CD4-positive, alpha-beta memory T cell (primary cell): ENCODE results near the gene SPAG16. TPM values are rescaled to one million over a fixed set of nuclear protein-coding genes. Genes with fewer than 3 reads are reported as not detected.

Source experiments
- CTCF ChIA-PET: fragments of 350-600 bp; sonication (Branson Sonifier 250); formaldehyde crosslinking; loops from one replicate; lab custom pipeline; 2021; ENCODE audit warnings: inconsistent platforms; ENCODE audit not compliant: partially characterized antibody; lab: Charles Lee
- POLR2A ChIA-PET: fragments of 350-600 bp; sonication (Branson Sonifier 250); formaldehyde crosslinking; loops from one replicate; lab custom pipeline; 2021; ENCODE audit not compliant: partially characterized antibody; lab: Charles Lee
- DNase-seq, 5 donors: peaks; one replicate each; pipeline versions ENCODE4 v3.0.0 to v3.0.0-alpha.2; 2020 to 2022; ENCODE audit warnings: mixed read lengths in 1 of 5
- H3K27ac ChIP-seq: one replicate; pipeline ENCODE4 v1.7.0; 2013; ENCODE audit warnings: low read depth, low read length
- H3K27me3 ChIP-seq: 2 replicates; pipeline ENCODE4 v1.7.0; 2013; ENCODE audit warnings: mild to moderate bottlenecking, low read length, moderate library complexity; ENCODE audit not compliant: insufficient read depth
- H3K36me3 ChIP-seq: 2 replicates; pipeline ENCODE4 v1.7.0; 2013; ENCODE audit warnings: mild to moderate bottlenecking, low read length, moderate library complexity; ENCODE audit not compliant: insufficient read depth
- H3K4me1 ChIP-seq: 2 replicates; pipeline ENCODE4 v1.7.0; 2013; ENCODE audit warnings: mild to moderate bottlenecking, low read length, moderate library complexity; ENCODE audit not compliant: insufficient read depth
- H3K4me3 ChIP-seq, 2 donors: one replicate each; pipeline ENCODE4 v1.7.0; 2013; ENCODE audit warnings: low read length in 2 of 2, mild to moderate bottlenecking in 1 of 2
- H3K9me3 ChIP-seq, 2 donors: one replicate each; pipeline ENCODE4 v1.7.0; 2013; ENCODE audit warnings: low read length in 2 of 2, control low read depth in 1 of 2; ENCODE audit not compliant: control insufficient read depth in 1 of 2
- H3K27ac Mint-ChIP-seq, 7 donors: one replicate each; pipeline ENCODE4 v1.8.0; 2020 to 2021; ENCODE audit warnings: mixed read lengths in 7 of 7, mild to moderate bottlenecking in 6 of 7, inconsistent platforms in 3 of 7, moderate library complexity in 3 of 7
- H3K27me3 Mint-ChIP-seq, 2 donors: one replicate each; pipeline ENCODE4 v1.8.0; 2020 to 2021; ENCODE audit warnings: mixed read lengths in 2 of 2
- H3K36me3 Mint-ChIP-seq, 2 donors: one replicate each; pipeline ENCODE4 v1.8.0; 2020 to 2021; ENCODE audit warnings: mixed read lengths in 2 of 2, inconsistent platforms in 1 of 2, mild to moderate bottlenecking in 1 of 2
- H3K4me1 Mint-ChIP-seq, 4 donors: one replicate each; pipeline ENCODE4 v1.8.0; 2020 to 2021; ENCODE audit warnings: mixed read lengths in 4 of 4, mild to moderate bottlenecking in 1 of 4
- H3K4me3 Mint-ChIP-seq, 8 donors: one replicate each; pipeline ENCODE4 v1.8.0; 2020 to 2021; ENCODE audit warnings: mixed read lengths in 8 of 8, mild to moderate bottlenecking in 7 of 8, moderate library complexity in 6 of 8, inconsistent platforms in 3 of 8
- H3K9me3 Mint-ChIP-seq, 8 donors: one replicate each; pipeline ENCODE4 v1.8.0; 2020 to 2021; ENCODE audit warnings: mixed read lengths in 8 of 8, mild to moderate bottlenecking in 5 of 8, inconsistent platforms in 3 of 8, moderate library complexity in 1 of 8
- intact Hi-C: fragments of 100-400 bp; cut with micrococcal nuclease; formaldehyde crosslinking; loops from one replicate; pipeline ENCODE4 v1.15.1; 2023
- polyA plus RNA-seq, 2 donors: library from polyadenylated mRNA; unstranded; fragments of 300-500 nt; fragmentation: Illumina TruSeq; gene quantifications; one replicate each; pipeline ENCODE4 v1.2.3, GENCODE V29; 2021
- total RNA-seq, 2 experiments: library from RNA; stranded (reverse); gene quantifications; one replicate each; pipeline ENCODE4 v1.2.3, GENCODE V29; 2021

Gene SPAG16
- total and polyA plus RNA-seq, 4 experiments from 2014 or later: 6.3 to 21.7 (median 11.2) TPM

- Histone ChIP-seq H3K36me3 (no peaks in the 10 kb centered on the region), H3K4me3 (no peak overlapping the region), H3K27ac (no peak overlapping the region), H3K27me3 (no peaks in the 10 kb centered on the region), H3K4me1 (no peaks in the 10 kb centered on the region), H3K9me3 (peaks cover 0 to 15% of the 10 kb centered on the region in 2 donors)
- peaks cover 7 to 29% (median 27%) of the 10 kb centered on the region in 8 donors for H3K9me3 Mint-ChIP-seq
- H3K36me3 Mint-ChIP-seq: peaks cover 61 to 69% of the 10 kb centered on the region in 2 donors
- no peak overlapping the region for H3K4me3 Mint-ChIP-seq
- H3K4me1 Mint-ChIP-seq: peaks cover 0 to 2% (median under 1%) of the 10 kb centered on the region in 4 donors
- intact Hi-C loops: no loop called here
- H3K27ac Mint-ChIP-seq: no peak overlapping the region
- no peak for DNase-seq
- CTCF ChIA-PET: no interaction called here
- POLR2A ChIA-PET: no interaction called here
- H3K27me3 Mint-ChIP-seq: no peaks in the 10 kb centered on the region
Observed at GRCh38 chr2:213306316-213306942, 22.2 kb downstream of the SPAG16 start.

DNA sequence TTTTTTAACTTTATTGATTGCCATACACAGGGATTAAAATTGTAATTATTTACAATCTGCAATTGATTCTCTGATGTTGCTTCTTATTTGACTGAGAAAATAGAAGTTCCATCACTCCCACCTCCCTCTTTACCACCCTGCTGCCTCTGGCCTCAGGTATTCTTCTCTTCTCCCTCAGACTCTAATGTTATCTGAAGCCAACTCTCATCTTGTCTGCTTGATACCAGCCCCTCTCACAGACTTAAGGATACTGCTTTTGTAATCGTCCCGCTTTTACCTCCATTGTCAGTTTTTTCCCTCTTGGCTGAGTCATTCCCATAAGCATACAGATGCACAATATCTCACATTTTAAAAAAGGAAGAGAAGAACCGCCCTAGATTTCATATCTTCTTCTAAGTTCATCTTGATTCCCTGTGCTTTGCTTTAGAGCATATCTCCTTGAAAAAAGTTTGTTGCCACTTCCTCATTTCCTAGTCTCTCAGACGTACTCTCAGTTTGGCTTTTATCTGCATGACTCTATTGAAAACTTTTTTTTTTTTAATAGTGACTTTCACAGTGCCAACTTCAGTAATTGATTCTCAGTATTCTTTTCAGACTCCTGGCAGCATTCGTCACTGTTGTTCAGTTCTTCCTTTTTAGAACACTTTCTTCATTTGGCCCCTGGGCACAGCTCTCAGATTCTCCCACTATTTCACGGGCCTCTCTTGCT, 31.1 kb downstream of the SPAG16 start:
- H3K27me3 ChIP-seq: no peaks in the 10 kb centered on the region
- no peak overlapping the region for H3K4me3 Mint-ChIP-seq
- no peaks in the 10 kb centered on the region for H3K9me3 ChIP-seq
- no peaks in the 10 kb centered on the region for H3K4me1 ChIP-seq
- H3K27ac ChIP-seq: no peak overlapping the region
- ChIA-PET CTCF (no interaction called here), POLR2A (no interaction called here)
- no peaks in the 10 kb centered on the region for H3K36me3 ChIP-seq
- H3K4me3 ChIP-seq: no peak overlapping the region
- H3K27ac Mint-ChIP-seq: no peak overlapping the region
- no peaks in the 10 kb centered on the region for H3K9me3 Mint-ChIP-seq
- intact Hi-C loops: no loop called here
- peaks cover 25 to 47% of the 10 kb centered on the region in 2 donors for H3K36me3 Mint-ChIP-seq
- peaks cover 0 to 1% (median 0%) of the 10 kb centered on the region in 4 donors for H3K4me1 Mint-ChIP-seq
- H3K27me3 Mint-ChIP-seq: no peaks in the 10 kb centered on the region
- DNase-seq: no peak

GRCh38 chr2:213316001-213316735, 31.9 kb downstream of the SPAG16 start:
- no peak overlapping the region for H3K4me3 Mint-ChIP-seq
- H3K27ac Mint-ChIP-seq: no peak overlapping the region
- no peak for DNase-seq
- Histone ChIP-seq H3K36me3 (no peaks in the 10 kb centered on the region), H3K4me1 (no peaks in the 10 kb centered on the region), H3K27me3 (no peaks in the 10 kb centered on the region), H3K4me3 (no peak overlapping the region), H3K9me3 (no peaks in the 10 kb centered on the region), H3K27ac (no peak overlapping the region)
- peaks cover 0 to 1% (median 0%) of the 10 kb centered on the region in 4 donors for H3K4me1 Mint-ChIP-seq
- intact Hi-C loops: no loop called here
- H3K27me3 Mint-ChIP-seq: no peaks in the 10 kb centered on the region
- H3K9me3 Mint-ChIP-seq: no peaks in the 10 kb centered on the region
- ChIA-PET POLR2A (no interaction called here), CTCF (no interaction called here)
- peaks cover 30 to 53% of the 10 kb centered on the region in 2 donors for H3K36me3 Mint-ChIP-seq

- ChIA-PET POLR2A (no interaction called here), CTCF (no interaction called here)
- H3K36me3 Mint-ChIP-seq: peaks cover 34 to 53% of the 10 kb centered on the region in 2 donors
Observed at GRCh38 chr2:213317929-213318328, 33.7 kb downstream of the SPAG16 start.

GRCh38 chr2:213320604-213321003, 36.3 kb downstream of the SPAG16 start:
- peaks cover 0 to 14% (median 7%) of the 10 kb centered on the region in 8 donors for H3K9me3 Mint-ChIP-seq
- ChIA-PET POLR2A (no interaction called here), CTCF (no interaction called here)
- no peak for DNase-seq
- H3K4me1 Mint-ChIP-seq: peaks cover 0 to 1% (median 0%) of the 10 kb centered on the region in 4 donors
- H3K4me3 Mint-ChIP-seq: no peak overlapping the region
- intact Hi-C loops: no loop called here
- H3K4me1 ChIP-seq: no peaks in the 10 kb centered on the region
- H3K27me3 Mint-ChIP-seq: no peaks in the 10 kb centered on the region
- peaks cover 49 to 68% of the 10 kb centered on the region in 2 donors for H3K36me3 Mint-ChIP-seq
- H3K9me3 ChIP-seq: no peaks in the 10 kb centered on the region
- H3K36me3 ChIP-seq: no peaks in the 10 kb centered on the region
- no peak overlapping the region for H3K27ac ChIP-seq
- H3K4me3 ChIP-seq: no peak overlapping the region
- no peak overlapping the region for H3K27ac Mint-ChIP-seq
- H3K27me3 ChIP-seq: no peaks in the 10 kb centered on the region

More at GRCh38 chr2:213317929-213318328, 33.7 kb downstream of the SPAG16 start:
- peaks cover 0 to 5% (median under 1%) of the 10 kb centered on the region in 8 donors for H3K9me3 Mint-ChIP-seq
- Histone ChIP-seq H3K27me3 (no peaks in the 10 kb centered on the region), H3K4me3 (no peak overlapping the region), H3K36me3 (no peaks in the 10 kb centered on the region), H3K4me1 (no peaks in the 10 kb centered on the region), H3K27ac (no peak overlapping the region), H3K9me3 (no peaks in the 10 kb centered on the region)
- intact Hi-C loops: no loop called here
- no peak overlapping the region for H3K4me3 Mint-ChIP-seq
- H3K4me1 Mint-ChIP-seq: peaks cover 0 to 1% (median 0%) of the 10 kb centered on the region in 4 donors
- no peak overlapping the region for H3K27ac Mint-ChIP-seq
- DNase-seq: no peak
- H3K27me3 Mint-ChIP-seq: no peaks in the 10 kb centered on the region

GRCh38 chr2:213336253-213336770, 52.0 kb downstream of the SPAG16 start:
- no peaks in the 10 kb centered on the region for H3K36me3 ChIP-seq
- H3K27ac ChIP-seq: no peak overlapping the region
- DNase-seq: no peak
- ChIA-PET POLR2A (no interaction called here), CTCF (no interaction called here)
- Mint-ChIP-seq H3K4me1 (no peaks in the 10 kb centered on the region), H3K36me3 (peaks cover 0 to 10% of the 10 kb centered on the region in 2 donors), H3K27me3 (no peaks in the 10 kb centered on the region), H3K4me3 (no peak overlapping the region), H3K27ac (no peak overlapping the region), H3K9me3 (peaks cover 2 to 69% (median 56%) of the 10 kb centered on the region in 8 donors)
- peaks cover 0 to 16% of the 10 kb centered on the region in 2 donors for H3K9me3 ChIP-seq
- no peaks in the 10 kb centered on the region for H3K27me3 ChIP-seq
- H3K4me1 ChIP-seq: no peaks in the 10 kb centered on the region
- H3K4me3 ChIP-seq: no peak overlapping the region
- intact Hi-C loops: no loop called here

DNA sequence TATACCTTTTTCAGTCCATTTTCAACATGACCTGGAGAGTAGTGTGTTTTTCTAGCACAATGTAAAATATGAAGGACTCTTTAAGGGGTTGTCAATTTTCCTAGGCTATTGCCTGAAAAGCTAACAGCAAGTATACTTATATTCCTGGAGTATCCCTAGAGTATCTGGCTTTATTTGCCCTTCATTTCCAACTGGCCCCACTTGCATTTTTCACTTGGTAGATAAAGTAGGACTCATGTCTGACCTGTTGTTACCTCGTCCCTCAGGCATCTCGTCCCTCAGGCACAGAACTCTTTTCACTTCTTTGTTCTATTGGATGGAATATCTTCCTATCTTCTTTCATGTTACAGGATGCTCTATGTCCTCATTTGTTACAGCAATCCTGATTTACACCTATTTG, 69.2 kb downstream of the SPAG16 start:
- intact Hi-C loops: no loop called here
- no peak overlapping the region for H3K27ac Mint-ChIP-seq
- no peaks in the 10 kb centered on the region for H3K4me1 Mint-ChIP-seq
- peaks cover 0 to 24% (median 13%) of the 10 kb centered on the region in 8 donors for H3K9me3 Mint-ChIP-seq
- ChIA-PET POLR2A (no interaction called here), CTCF (no interaction called here)
- Histone ChIP-seq H3K36me3 (no peaks in the 10 kb centered on the region), H3K27ac (no peak overlapping the region), H3K4me1 (no peaks in the 10 kb centered on the region), H3K27me3 (no peaks in the 10 kb centered on the region), H3K9me3 (no peaks in the 10 kb centered on the region), H3K4me3 (no peak overlapping the region)
- no peak for DNase-seq
- peaks cover 0 to 6% of the 10 kb centered on the region in 2 donors for H3K36me3 Mint-ChIP-seq
- H3K4me3 Mint-ChIP-seq: no peak overlapping the region
- no peaks in the 10 kb centered on the region for H3K27me3 Mint-ChIP-seq
